PFSK-1 (cell line): Measurements from ENCODE around the gene PDS5B.

ENCODE experiments used
- FOXP2 ChIP-seq: optimal IDR thresholded peaks from 2 replicates; pipeline ENCODE3; 2011; ENCODE audit warnings: borderline replicate concordance, control low read depth, inconsistent platforms; ENCODE audit not compliant: insufficient read depth; ENCODE audit errors: extremely low read length, extremely low read depth
- POLR2AphosphoS5 ChIP-seq: IDR thresholded peaks from 2 replicates; pipeline ENCODE4 v1.6.1; 2012; ENCODE audit warnings: low read depth, mild to moderate bottlenecking, control low read depth, low read length, moderate library complexity
- REST ChIP-seq, 2 experiments: IDR thresholded peaks; 2 replicates each; pipeline versions ENCODE4 v1.6.1 to v1.8.0; 2011 to 2012; ENCODE audit warnings: low read depth in 2 of 2, low read length in 2 of 2, control low read depth in 1 of 2, inconsistent platforms in 1 of 2, mild to moderate bottlenecking in 1 of 2, moderate library complexity in 1 of 2; ENCODE audit not compliant: insufficient read depth in 1 of 2
- SIN3A ChIP-seq: IDR thresholded peaks from 2 replicates; pipeline ENCODE4 v1.6.1; 2012; ENCODE audit warnings: mild to moderate bottlenecking, low read length, moderate library complexity, borderline replicate concordance; ENCODE audit not compliant: insufficient read depth
- TAF1 ChIP-seq: IDR thresholded peaks from 2 replicates; pipeline ENCODE4 v1.6.1; 2012; ENCODE audit warnings: low read length, control low read depth, borderline replicate concordance; ENCODE audit not compliant: insufficient read depth

The PDS5B gene

GRCh38 chr13:32542221-32542620, 44.0 kb upstream of the PDS5B start:
- TF ChIP-seq REST (IDR thresholded peaks at IDR 0.05; ENCODE audit: insufficient read depth in 1 of 2, low read depth in 2 of 2, low read length in 2 of 2) (no peak), TAF1 (no peak), FOXP2 (no peak), SIN3A (no peak), POLR2AphosphoS5 (no peak)

GRCh38 chr13:32545083-32545482, 41.2 kb upstream of the PDS5B start:
- TF ChIP-seq REST (IDR thresholded peaks at IDR 0.05; ENCODE audit: insufficient read depth in 1 of 2, low read depth in 2 of 2, low read length in 2 of 2) (no peak), SIN3A (no peak), FOXP2 (no peak), TAF1 (no peak), POLR2AphosphoS5 (no peak)

GRCh38 chr13:32548837-32549236, 37.4 kb upstream of the PDS5B start:
- no peak for TF ChIP-seq SIN3A
- TF ChIP-seq TAF1: no peak
- TF ChIP-seq POLR2AphosphoS5: no peak
- no peak for TF ChIP-seq REST (IDR thresholded peaks at IDR 0.05; ENCODE audit: insufficient read depth in 1 of 2, low read depth in 2 of 2, low read length in 2 of 2)
- no peak for TF ChIP-seq FOXP2

GRCh38 chr13:32549788-32550187, 36.5 kb upstream of the PDS5B start:
- TF ChIP-seq REST (IDR thresholded peaks at IDR 0.05; ENCODE audit: insufficient read depth in 1 of 2, low read depth in 2 of 2, low read length in 2 of 2) (no peak), POLR2AphosphoS5 (no peak), SIN3A (no peak), TAF1 (no peak), FOXP2 (no peak)

- no peak for TF ChIP-seq TAF1
- TF ChIP-seq SIN3A: no peak
- TF ChIP-seq REST (IDR thresholded peaks at IDR 0.05; ENCODE audit: insufficient read depth in 1 of 2, low read depth in 2 of 2, low read length in 2 of 2): no peak
- no peak for TF ChIP-seq FOXP2
- TF ChIP-seq POLR2AphosphoS5: no peak
Measured at GRCh38 chr13:32553720-32554119, 32.5 kb upstream of the PDS5B start.
